Daoy (cell line): ENCODE measurements around the gene PPARA. TPM values are rescaled to one million over a fixed set of nuclear protein-coding genes. Genes with fewer than 3 reads are reported as not detected.

ENCODE experiments used
- DNase-seq: peaks from one replicate; pipeline ENCODE4 v3.0.0-alpha.2; 2015; ENCODE audit warnings: low read depth
- total RNA-seq: library from RNA; depleted of rRNA; stranded (reverse); fragments of >200 nt; shearing (Covaris generic); gene quantifications from 2 replicates; pipeline ENCODE4 v1.2.3, GENCODE V29; 2014

Gene PPARA
- total RNA-seq, 1 experiment from 2014 or later, result 1.3 TPM

DNA sequence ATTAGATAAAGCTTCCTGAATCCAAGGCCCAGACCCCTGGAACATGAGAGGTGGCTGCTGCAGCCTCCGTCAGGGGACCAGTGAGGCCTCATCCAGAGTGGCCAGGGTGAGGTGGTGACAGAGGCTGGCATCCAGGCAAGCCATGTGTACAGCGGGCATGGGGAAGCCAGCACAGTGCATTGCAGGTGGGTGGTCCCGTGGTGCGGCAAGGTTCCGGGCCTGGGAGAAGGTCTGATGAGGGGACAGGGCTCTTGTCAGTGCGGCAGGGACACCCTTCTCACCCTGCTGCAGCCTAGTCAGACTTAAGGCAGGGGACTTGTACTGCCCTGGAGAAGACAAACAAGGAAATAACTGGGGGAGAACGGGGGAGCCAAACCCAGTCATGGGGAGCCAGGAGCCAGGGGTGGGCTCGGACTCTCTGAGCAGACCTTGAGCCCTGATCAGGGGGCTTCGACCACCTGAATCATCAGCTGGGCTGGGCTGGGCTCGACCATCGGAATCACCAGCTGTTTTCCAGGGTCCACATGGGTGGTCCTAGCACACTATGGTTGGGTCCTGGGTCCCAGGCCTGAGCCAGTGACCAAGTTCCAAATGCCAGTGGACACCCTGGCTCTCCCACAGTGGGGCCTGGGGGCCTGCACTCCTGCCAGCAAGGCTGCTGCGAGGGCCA, 122.6 kb downstream of the PPARA start:
- no peak for DNase-seq

- DNase-seq, result no peak
Measured at GRCh38 chr22:46273432-46274148, 123.3 kb downstream of the PPARA start.

DNA sequence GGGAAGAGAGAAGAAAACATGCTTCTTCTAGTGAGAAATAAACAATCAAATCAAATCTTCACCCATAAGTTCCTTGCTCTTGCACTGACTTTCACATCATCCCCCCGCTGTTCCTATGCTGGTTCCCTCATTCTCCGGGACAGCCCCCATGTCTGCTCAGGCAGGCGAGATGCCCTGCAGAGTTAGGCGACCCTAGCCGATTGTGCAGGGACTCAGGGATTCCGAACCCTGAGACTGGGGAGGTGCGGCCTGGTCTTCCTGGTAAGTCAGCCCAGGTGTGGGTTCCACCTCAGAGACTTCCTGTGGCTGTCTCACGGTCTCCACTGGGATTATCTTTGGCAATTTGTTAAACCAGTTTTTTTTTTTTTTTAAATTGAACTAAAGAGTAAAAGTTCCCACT, 124.1 kb downstream of the PPARA start:
- DNase-seq, result no peak

DNA sequence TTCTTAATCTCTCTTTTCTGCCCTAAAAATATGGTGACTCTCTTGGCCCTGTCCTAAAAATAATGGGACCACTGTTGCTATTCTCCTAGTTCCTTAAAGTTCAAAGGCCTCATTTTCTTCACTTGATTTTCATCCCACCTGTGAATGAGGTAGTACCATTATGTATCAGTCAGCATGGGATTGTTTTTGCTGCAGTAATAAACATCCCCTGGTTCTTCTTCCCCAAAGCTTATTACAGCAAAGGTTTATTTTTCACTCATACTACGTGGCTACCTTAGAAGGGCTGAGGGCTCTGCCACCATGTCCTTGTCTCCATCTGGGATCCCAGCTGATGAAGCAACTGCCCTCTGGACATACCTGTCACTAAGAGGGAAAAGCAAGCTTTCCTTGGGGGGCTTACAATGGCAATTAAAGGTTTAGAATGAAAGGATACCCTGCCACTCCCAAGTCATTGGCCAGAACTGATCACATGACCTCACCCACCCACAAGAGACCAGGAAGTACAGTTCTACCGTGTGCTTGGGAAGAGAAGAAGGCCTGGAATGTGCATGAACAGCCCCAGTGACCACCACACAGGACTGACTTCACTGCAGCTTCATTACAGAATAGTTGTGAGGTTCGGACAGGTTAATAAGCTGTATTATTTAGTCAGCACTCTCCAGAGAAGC, 125.3 kb downstream of the PPARA start:
- DNase-seq, result no peak

- no peak for DNase-seq
Measured at GRCh38 chr22:46276563-46276962, 126.2 kb downstream of the PPARA start.

DNA sequence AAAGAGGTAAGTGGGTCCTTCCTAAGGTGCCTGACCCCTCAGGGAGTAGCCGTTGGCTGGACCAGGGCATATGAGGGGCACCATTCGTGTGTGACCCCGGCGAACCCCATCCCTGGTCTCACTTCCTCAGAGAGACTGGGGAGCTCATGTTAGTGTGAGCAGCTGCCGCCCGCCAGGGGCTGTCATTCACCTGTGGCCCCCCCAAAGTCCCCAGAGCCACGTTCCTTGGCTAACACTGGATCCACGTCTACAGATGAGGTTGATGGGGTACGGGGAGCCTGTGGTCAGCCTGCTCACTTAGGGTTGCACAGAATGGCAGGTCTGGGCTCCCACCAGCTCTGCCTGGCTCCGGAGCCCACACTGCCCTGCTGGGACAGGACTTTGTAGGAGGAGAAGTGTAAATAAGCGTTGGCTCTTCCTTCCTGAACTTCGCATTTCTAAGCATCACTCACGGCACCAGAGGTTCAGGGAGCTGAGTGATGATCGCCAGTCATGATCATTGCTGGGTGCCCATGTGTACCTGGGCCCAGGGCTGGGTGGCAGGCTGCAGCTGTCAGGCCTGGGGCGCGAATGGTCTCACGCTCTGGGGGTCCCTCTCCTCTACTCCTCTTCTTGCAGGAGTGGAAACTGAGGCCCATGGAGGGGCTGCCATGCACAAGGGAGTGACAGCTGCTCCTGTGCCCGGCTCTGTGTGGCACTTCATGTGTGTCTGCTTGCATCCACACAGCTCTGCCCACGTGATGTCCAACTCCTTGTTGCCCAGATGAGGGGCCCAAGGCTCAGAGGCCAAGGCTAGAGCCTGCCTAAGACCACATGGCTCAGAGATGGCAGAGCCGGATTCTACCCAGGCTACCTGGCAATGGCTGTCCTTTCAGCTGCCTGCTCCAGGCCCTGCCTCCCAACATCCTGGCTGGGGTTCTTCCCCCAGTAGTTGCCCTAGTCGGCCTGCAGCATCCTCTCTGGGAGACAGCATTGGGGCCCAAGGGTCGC, 128.6 kb downstream of the PPARA start:
- no peak for DNase-seq

DNA sequence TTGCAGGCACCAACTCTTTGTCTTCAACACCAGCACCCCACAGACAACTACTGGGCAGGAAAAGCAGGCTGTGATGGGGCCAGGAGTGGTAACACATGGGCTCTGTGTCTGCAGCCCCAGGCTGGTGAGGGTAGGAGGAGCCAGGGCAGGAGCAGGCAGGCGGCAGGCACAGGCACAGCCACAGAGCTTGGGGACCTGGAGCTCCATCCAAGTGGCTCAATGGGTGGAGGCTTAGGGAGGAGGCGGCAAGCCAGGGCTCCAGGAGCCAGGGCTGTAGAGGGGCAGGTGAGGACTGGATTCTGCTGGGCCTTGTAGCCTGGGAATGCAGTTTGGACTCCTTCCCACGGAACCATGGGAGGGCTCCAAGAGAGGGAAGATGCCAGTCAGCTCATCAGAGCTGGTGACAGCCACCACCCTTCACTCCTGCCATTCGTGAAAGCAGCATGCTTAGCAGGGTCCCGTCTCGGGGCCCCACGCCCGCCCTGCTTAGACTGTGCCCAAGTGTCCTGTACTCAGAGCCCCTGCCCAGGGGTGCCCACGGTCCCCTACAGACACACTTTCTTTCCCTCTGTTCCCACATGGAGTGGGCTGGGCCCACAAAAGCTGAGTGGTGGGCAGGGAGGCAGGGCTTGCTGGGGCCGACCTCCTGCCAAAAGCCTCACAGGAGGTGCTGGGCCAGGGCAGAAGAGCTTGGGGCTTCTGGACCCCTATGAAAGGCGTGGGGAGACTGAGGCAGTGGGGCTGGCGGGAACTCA, 129.9 kb downstream of the PPARA start:
- DNase-seq, result no peak

DNA sequence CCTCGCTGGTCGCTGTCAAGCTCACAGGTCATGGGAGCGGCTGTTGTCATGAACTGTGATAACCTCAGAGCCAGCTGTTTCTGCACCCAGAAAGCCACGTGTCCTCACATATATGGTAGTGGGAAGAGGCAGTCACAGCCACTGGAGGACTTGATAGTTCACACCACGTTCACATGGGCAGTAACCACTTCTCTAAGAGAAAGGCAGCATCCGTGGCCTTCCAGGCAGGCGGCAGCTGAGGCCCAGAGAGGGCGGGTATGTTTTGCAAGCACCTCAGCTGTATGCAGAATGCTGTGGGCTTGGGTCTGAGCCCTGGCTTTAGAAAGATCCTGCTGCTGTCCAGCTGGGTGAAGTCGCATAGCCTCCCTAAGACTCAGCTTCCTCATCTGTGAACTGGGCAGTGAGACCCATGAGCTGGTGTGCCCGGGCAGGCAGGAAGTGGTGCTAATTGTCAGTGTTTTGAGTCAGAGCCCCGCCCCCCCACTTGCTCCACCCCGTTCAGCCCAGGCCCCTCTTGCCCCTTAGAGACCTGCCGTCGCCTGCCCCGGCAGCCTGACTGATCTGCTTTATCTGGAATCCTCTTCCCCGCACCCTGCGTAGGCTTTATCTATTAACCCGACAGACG, 130.8 kb downstream of the PPARA start:
- DNase-seq, result no peak

- DNase-seq, result no peak
Measured at GRCh38 chr22:46281866-46282678, 131.7 kb downstream of the PPARA start.

- no peak for DNase-seq
Measured at GRCh38 chr22:46286006-46286405, 135.7 kb downstream of the PPARA start.

GRCh38 chr22:46286941-46287872, 136.9 kb downstream of the PPARA start:
- no peak for DNase-seq

DNA sequence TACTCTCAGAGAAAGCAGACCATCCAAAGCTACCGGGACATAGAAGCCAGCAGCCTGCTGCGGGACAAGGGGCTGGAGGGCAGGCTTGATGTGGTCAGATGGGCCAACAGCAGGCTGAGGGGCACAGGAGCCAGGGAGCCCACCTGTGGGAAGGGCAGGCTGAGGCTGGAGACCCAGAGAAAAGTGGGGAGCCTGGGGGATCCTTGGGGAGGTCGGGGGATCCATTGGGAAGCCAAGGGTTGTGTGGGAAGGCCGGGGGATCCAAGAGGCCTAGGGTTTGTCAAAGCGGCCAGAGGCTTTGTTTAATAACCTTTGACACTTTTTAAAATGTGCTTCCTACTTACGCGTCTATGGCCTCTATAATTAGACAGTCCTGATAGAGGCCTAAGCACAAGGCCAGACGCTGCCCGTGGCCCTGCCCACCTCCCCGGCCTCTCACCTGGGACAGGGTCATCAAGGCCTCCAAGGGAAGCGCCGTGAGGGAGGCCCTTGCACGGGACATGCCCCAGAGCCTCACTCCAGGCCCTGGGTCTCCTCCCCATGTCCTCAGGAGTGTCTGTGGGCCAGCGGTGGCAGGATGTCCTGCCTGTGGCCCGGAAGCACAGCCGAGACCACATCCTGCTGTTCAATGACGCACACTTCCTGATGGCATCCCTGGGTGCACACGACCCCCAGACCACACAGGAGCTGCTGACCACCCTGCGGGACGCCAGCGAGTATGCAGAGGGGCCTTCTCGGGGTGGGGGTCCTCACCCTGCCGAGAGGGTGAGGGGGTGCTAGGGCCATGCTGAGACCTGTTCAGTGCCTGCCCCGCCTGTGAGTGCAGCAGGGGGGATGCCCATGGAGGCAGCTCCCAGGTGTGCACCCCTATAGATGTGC, 137.8 kb downstream of the PPARA start:
- DNase-seq, result peak; percentile 10

GRCh38 chr22:46288846-46289243, 138.5 kb downstream of the PPARA start:
- DNase-seq, result no peak

DNA sequence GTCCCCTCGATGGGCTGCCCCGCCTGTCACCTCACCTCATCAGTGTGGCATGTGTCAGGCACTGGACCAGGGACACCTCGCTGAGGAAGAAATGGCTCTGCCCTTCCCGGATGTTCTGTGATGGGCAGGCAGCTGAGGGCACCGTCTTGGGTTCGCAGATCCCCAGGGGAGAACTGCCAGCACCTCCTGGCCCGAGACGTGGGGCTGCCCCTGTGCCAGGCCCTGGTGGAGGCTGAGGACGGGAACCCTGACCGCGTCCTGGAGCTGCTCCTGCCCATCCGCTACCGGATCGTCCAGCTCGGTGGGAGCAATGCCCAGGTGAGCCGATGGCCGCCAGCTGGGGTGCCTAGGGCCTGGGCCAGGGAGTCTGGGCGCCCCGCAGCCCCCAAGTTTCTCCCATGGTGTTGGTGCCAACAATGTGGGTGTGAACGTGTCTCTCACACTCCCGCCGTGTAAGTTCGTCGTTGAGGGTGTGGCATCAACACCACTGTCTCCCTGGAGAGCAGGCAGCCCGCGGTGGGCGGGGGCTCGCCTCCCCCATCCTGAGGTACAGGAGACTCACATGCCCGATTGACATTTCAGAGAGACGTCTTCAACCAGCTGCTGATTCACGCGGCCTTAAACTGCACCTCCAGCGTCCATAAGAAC, 139.0 kb downstream of the PPARA start:
- no peak for DNase-seq

DNA sequence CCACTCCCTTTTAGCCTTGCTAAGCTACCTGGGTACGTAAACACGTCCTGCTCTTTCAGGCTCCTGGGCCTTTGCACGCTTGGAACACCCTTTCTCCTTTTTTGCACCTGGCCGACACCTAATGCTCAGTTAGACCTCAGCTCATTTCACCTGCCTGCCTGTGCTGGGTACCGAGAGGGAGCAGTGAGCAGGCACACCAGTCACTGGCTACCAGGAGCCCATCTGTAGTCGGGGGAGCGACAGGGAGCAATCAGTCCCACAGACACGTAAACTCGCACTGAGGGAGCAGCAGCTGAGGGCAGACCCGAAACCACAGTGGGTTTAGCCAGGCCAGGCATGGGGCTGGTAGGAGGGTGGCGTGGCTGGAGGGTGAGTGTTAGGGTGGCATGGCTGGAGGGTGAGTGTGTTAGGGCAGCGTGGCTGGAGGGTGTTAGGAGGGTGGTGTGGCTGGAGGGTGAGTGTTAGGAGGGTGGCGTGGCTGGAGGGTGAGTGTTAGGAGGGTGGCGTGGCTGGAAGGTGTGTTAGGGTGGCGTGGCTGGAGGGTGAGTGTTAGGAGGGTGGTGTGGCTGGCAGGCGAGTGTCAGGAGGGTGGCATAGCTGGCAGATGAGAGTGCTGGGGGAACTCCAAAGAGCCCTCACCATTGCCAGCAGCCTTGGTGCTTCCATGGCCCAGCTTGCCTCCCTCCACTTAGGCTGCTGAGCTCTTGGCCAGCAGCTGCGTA, 140.0 kb downstream of the PPARA start:
- no peak for DNase-seq
